Bone marrow (tissue), 2 donors: ENCODE results near the gene NEUROD6.

Experiments used
- DNase-seq, 2 donors: peaks; one replicate each; lab custom pipeline; 2025; lab: John Stamatoyannopoulos, UW

Gene NEUROD6

DNA sequence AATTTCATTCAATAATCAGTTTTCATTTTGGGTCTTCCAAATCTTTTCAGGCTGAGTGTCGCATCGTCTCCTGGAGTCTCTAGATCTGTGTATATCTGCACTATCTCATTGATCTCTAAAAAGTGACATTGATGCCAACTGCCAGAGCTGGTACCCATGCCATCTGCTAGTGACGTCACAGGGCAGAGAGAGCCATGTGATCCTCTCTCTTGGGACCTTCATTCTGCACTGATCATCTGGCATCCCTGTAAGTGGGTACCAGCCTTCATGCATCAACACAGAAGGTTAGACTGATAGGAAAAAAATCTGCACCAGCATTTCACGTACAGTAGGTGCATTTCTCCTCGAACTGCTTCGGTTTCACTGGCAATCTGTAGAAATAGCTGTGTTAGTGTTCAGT, at the start of gene NEUROD6:
Gene NEUROD6 (minus strand): TSS at position 124 of the 400 bp plus-strand sequence. CDS start 1,458 bp downstream, outside the sequence.
- no peak for DNase-seq

DNA sequence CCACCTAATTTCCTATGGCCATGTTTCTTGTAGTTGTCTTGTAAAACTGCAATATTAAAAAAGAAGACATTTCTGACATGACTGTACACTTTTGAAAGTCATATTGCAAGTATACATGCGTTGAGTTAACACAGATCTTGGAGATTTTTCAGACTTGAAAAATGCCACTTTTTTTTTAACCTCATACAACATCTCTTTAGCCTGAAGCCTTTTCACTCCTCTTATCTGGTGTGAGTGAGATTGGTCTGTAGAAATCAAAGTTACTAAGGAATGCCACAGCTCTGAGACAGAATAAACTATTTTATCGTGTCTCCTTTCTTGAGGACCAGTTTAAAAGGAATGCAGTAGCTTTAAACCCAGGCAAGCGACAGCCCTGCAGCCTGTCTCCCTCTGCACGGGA, 43.9 kb upstream of the NEUROD6 start:
- no peak for DNase-seq

DNA sequence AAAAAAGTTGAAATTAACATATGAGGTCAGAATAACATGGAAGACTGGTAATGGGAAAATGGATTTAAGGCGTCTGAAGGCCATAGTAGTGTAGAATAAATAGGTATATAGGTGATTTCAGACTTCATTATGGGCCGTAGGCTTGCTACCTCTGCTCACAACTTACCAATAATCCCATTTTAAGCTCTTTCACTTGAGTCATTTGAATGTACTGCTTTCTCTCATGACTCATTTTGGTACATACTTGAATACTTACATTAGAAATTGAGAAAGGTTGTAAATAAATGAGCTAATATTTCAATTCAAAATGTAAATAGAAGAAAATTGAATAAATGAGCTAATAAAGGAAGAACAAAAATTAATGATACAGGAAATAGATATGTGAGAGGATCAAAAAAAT, 42.2 kb upstream of the NEUROD6 start:
- DNase-seq: no peak

DNA sequence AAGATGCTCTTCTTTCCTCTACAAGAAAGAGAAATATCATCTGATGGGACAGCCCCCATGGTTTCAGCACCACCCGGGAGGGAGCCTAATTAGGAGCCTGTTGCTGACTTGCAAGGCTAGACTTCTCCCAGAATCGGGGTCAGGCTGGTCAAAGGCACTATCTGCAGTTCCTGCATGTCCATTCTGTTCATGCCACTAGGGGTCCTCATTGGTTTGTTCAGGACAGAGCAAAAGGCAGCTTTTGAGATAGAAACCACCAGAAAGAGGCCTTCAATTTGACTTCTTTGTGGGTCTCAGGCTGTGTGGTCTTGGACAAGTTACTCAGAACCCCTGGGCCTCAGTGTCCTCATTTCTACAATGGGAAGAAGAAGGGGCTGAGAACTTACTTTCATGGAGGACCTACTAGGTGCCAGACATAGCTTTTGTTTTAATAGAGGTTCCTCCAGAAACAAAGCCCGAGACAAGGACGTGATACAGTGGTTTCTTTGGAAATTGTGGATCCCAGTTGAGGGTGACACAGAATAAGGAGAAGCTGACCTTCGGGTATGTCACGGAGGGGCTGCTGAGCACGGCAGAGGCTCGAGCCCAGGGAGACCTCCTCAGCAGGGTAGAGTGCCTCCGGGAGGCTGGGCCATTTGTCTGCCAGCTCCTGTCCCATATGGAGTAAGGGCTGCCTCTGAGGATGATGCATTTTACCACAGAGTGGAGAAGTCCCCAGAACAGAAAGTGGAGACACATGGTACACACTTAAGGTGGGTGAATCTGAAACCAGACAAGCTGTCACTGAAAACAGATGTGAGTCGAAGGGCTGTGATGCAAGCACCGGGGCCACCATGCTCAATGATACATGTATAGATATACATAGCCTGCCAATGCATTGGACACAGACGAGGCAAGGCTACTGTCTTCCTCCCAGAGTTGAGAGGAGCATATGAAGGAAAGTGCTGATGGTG, 33.1 kb upstream of the NEUROD6 start:
- no peak for DNase-seq

DNA sequence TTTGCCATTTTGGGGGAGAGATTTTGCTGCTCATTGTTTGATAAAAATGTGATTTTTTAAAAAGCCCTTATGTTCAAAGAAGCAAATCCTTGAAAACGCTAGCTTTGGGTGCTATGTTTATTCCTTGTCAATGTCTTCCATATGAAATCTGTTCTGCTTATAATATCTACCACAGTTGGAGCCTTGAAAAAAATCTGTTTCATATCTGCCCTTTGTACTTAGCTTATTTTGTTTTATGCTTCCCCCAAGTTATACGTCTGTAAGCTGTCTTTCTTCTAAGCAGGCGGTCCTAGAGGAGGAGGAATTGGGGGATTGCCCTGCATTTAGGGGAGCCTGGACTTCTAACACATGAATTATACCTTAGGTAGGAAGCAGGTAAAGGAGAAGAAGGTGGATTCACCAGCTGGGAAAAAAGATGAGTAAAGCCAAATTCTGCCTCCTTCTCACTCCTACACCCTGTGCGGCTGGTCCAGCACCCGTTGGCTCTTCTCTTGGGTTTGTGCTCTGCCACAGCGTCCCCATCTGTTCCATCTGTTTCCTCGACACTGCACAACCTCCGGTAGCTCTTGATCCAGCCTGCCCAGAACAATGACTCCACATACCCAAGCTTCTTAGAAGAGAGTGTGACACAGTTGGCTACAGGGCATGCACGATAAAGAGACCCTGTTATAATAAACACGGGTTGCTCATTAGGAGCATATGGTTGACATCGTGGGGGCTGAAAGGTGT, 31.9 kb upstream of the NEUROD6 start:
- DNase-seq: no peak

DNA sequence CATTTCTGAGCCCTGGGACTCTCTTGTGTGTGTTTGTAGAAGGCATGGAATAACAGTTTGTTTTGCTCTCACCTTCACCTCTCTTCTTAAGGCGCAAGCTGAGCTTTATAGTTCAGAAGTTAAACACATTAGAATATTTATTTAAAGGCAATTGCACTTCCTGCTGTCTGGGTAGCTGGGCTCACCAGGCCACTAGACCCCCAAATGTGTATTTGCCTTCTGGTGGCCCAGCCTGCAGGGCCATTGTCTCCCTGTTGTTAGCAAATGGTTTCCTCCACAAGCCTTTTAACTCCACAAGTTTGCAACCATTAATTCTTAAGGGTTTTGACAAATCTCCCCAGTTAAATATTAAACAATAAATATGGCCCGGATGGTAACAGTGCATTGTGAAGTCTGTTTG, 31.1 kb upstream of the NEUROD6 start:
- DNase-seq: no peak

DNA sequence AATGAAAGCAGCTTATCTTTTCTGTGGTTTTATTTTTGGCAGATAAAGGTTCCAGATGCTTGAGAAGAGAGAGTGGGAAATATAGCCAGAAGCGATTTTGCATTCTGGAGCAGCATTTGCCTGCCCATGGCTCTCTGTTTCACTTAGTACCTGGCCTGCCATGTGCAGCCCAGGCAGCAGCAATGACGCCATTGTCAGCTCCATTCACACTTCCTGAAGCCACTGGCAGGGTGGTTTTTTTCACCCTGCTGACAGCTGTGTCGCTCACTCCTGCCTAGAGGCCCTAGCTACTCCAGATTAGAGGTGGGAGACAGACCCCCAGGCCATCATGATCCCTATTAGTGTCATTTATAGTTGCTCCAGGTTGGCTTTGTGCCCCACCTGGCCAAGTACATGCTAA, 30.1 kb upstream of the NEUROD6 start:
- no peak for DNase-seq

DNA sequence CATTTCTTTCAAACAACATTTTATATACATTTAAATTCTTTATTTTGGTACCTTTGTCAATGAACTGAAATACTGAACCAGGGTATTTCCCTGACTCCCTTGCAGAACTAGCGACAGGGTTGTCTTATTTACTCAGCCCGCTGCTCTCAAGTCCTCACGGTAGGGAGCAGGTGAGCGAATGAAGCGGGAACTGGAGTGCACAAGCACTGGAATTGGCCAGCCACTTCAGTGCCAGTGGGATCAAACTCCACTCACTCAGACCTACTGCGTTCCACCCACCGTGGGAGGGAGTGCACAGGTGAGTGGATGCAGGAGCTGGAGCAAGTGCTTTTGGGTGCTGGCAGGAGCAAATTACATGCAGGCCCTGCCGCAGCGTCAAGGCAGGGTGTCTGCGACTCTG, 28.1 kb upstream of the NEUROD6 start:
- no peak for DNase-seq

DNA sequence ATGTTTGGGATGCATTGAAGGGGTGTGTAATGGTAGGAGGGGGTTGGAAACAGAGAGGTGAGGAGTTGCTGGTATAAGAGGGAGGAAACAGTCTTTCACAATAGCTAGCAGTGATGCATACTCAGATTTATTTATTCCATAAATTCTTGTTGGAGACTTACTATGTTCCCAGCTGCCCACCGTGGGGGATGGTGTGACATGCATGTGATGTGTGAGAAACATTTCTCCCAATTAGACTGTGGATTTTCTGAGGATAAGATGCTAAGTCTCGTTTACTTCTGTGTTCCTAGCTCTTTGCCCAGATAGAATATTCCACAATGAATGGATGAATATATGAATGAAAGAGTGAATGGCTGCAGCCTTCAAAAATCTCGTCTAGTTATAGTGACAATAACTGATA, 23.0 kb upstream of the NEUROD6 start:
- no peak for DNase-seq

DNA sequence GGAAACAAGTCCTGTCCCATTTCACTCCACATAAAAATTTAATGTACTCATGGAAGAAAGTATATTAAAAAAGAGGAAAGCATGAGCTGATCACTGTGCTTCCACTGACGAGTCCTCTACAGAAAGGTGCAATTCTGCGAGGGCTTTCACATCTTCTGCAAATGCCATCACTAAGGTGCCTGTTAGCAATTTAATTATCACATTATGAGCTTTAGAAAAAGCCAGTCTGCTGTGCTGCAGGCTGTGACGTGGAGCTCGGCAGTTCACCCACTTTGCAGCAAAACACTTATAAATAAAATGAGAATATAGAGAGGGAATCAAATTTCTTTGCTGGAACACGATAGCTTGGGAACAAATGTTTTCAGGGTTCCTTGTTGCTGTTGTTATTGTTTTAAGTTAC, 22.5 kb upstream of the NEUROD6 start:
- DNase-seq: no peak

DNA sequence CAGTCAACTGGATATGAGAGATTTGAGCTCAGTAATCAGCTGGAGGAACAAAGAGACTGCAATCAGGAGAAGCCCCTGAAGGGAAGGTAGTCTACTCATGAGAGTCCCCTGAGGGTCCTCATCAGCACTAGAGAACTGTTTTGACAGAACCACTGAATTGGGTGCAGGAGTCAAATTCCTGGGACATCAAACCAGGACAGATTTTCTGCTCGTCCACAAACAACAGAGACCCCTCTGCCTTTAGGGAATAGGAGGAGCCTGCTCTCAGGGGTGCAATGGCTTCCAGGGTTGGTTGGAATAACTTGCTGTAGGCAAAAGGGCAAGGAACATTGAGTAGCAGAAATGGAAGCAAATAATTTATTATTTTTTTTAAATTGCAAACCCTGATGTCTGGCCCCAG, 21.9 kb upstream of the NEUROD6 start:
- no peak for DNase-seq

DNA sequence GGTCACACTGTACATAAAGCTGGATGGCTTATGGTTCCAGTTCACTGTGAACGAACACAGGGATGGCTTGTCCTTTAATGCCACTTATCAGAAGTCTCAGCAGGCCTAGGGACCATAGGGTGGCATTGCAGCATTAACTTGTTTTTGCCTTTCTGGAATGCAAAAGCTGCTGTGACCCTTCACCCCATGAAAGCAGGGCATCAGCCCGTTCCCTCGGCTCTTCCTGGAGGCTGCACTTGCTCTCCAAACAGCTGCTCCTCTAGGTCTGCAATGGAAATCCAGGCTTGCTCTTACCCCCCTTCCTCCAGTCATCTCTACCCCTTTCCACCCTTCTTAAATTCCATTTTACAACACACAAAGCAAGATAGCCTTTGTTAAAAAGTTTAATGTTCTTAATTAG, 17.9 kb upstream of the NEUROD6 start:
- no peak for DNase-seq

DNA sequence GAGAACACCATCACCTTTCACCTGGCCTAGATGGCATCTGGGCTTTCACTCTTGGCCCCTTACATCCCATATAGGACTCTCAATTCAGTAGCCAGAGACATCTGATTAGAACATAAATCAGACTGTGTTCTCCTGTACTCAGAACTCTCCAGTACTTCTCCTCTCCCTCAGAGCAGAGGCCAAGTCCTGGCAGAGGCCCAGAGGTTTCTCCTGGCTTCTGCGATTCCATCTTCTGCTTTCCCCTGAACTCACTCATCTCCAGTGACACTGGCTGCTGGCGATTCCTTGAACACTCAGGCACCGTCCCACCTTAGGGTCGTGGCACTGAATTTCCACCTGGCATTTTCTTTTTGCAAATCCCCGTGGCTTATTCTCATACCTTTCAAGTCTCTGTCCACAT, 4.9 kb upstream of the NEUROD6 start:
- no peak for DNase-seq

DNA sequence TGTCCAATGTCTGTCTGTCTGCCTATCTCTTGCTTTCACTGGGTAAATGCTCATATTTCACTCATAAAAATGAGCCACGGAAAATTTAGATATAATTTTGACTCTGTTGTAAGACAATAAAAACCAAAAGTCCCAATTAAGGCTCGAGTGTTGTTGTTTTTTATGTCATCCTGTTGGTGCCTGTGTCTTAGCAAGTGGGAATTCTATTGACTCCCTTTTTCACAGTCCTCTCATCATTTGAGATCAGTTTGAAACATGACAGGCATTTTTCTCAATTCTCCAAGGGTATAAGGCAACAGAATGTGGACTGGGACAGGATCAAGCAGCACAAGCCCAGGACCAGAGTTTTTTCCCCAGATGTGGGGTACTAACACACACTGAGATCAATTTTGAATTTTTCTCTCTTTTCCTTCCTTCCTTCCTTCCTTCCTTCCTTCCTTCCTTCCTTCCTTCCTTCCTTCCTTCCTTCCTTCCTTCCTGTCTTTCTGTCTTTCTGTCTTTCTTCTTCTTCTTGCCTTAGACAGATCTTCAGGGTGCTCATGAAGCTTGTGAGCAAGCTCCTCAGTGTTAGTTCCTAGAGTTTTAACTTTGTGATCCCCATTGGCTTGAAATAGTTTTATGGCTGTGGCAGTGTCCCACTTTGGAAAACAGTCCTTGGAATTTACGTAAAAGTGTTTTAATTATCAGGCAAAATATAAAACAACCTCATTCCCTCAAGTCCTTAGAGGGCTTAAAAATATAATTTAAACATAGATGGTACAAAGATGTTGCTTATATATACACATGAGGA, 3.2 kb upstream of the NEUROD6 start:
- no peak for DNase-seq

DNA sequence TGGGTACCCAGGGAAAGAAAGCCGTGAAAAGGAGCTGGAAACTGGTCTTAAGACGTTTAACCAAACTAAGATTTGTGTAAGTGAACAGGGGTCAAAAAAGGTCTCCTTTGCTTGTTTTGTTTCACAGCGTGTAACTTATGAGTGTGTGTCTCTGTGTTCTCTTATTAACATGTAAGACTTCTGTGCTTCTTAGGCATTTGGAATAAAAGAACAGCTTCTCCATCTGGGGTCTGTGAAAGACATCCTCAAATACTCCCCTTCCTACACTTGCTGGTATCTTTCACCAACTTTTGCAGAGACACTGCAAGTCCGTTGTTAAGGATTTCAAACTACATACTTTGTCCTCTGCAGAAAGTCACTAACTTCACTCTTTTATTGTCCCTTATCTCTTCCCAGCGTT, 615 bp upstream of the NEUROD6 start:
- no peak for DNase-seq

DNA sequence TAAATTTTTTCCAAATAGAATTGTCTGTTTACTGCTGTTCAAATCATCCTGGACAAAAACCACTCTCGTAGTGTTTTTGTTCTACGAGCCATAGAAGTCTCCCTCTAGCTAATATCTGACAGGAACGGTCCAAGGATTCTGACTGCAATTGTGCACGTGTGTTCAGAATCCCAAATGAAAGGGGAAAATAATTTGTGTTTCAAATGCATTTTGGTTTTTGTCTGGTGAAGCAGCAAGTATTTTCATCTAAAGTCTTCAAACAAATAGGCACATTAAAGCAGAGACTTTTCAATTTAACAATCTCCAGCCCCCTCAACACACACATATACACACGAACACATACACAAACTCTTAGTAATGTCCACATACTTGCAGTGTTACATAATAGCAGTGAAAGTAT, 475 bp downstream of the NEUROD6 start:
- no peak for DNase-seq

DNA sequence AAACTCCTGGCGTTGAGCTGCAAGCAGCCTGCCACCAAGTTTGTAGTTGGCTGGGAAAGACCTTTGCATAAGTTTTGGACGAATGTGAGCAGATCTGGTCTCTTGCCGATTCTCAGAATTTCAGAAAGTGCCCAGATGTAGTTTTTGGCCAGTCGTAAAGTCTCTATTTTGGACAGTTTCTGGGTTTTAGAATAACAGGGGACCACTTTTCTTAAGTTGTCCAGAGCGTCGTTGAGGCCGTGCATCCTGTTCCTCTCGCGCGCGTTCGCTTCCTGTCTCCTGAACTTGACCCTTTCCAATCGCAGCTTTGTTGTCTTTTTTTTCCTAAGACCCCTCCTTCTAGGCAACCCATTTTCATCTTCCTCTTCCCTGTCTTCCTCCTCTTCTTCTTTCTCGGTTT, 1.8 kb downstream of the NEUROD6 start:
- no peak for DNase-seq

DNA sequence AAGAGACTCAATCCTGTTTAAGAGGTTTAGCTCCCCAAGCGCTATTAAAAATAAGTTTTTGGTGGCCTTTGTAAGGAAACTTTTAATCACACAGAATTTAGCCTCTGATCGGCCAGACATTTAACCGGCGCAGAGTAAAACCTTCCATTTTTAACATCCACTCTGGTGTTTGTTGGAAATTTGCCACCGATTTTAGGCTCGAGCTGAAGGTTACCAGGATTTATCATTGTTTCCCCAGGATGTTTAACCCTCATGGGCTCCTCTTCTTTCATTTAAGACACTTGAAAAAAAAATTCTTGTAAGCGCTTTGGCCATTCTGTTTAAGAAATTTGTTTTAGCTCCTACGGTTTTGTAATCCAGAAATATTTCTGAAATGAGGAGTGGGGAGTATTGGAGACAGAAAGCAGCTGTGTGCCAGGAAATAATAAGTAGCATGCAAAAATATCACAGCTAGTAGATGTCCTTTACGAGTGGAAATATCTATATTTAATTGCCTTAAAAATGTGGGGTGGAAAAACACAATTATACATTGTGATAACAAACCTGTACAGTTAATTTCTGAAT, 3.4 kb downstream of the NEUROD6 start:
- DNase-seq: no peak

DNA sequence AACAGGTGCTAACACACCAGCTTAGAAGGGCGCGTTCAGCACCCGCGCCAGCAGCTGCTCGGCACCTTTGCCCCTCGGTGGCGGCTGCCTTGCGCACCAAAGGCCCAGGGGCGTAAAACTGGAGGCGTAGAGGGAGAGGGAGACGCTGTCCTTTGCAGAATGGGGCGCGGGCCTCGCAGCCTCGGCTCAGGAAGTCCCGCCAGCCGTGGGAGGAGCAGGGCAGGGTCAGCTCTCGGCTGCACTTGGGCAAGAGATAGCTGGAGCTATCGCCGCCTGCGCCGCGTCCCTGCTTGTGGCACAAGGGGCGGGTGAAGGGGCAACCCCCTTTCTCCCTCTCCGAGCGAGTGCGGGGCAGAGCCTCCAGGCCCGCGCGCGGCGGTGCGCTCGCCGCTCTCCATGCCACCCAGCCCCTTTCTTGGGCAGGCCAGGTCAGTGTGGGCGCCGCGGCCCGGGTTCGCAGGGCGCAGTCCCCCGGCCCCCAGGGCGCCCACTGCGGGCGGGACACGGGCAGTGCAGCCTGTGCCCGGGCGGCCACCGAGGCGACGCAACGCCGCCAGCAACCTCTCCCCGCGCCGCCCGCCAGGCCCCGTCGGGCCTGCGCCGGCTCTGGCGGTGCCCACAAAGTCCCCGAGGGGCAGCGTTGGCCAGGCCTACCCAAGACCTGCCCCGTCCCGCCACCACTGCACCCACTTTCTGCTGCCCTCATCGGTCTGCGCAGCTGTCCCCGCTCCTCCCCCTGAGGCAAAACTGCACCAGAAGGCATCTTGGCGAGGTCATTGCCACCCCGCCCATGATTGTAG, 4.1 kb downstream of the NEUROD6 start:
- no peak for DNase-seq

DNA sequence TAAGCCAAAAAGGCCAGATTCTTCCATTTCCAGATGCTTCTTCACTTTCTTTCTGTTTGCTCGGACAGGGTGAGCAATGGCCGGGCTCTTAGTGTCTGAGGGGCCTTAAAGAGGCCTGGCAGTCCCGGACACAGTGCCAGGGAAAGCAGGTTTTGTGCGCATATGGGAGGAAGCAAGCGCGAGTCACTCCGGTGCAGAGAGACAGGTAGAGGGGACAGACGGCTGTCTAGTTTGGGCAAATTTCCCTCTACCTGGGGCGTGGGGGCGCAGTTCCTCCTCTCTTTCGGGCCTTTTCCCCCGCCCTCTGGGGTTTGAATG, 4.7 kb downstream of the NEUROD6 start:
- DNase-seq: no peak

DNA sequence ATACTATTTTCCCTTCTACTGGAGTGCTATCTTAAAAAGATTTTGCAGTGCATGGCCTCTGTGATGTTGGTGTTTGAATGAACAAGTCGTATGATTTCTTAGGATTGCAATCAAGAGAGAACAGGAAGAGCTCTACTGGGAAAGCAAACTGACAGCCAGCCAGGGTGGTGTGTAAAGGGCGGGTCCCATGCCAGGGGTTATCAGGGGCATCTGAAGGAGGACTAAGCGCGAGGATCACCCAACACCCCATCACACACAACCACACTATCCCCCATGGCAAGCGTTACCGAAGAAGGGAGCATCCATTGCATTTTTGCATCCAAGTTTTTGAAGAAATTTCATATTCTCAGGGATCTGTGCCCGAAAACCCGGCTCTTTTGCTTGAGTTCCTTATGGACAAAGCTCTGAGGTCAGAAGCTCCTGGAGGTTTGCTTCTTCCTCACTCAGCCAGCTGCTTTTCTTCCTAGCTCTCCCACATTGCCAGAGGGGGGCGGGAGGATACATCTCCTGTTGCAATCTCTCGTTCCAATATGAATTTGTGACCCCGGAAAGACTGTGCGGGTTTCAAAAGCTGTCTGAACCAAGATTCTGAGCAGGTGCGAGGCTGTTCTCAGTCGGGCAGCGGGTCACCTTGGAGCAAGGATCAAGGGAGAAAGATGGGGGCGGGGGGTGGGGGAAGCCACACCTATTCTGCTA, 5.2 kb downstream of the NEUROD6 start:
- DNase-seq: no peak
